SJSA1 (cell line): ENCODE data around the gene C11orf86. TPM values are rescaled to one million over a fixed set of nuclear protein-coding genes. Genes with fewer than 3 reads are reported as not detected.
"Not testable (repeated sequence)": the region's sequence is repeated elsewhere in the genome, so short reads cannot be mapped to it uniquely, and the experiment has no call there.

ENCODE experiments used
- DNase-seq, 2 experiments: peaks; one replicate each; pipeline ENCODE4 v3.0.0-alpha.2; 2015 to 2020; ENCODE audit warnings: low spot score in 2 of 2, low read depth in 1 of 2
- H3K27ac ChIP-seq: fragments of 250-450 bp; sonication (Bioruptor Pico); 2 replicates; pipeline ENCODE4 v1.5.1; 2020; ENCODE audit warnings: mild to moderate bottlenecking, moderate library complexity
- H3K27me3 ChIP-seq: fragments of 250-450 bp; sonication (Bioruptor Pico); replicated peaks from 2 replicates; pipeline ENCODE4 v1.5.1; 2020; ENCODE audit warnings: mild to moderate bottlenecking, moderate library complexity
- H3K36me3 ChIP-seq: fragments of 250-450 bp; sonication (Bioruptor Pico); 2 replicates; pipeline ENCODE4 v1.5.1; 2020; ENCODE audit warnings: mild to moderate bottlenecking
- H3K4me1 ChIP-seq: fragments of 250-450 bp; sonication (Bioruptor Pico); replicated peaks from 2 replicates; pipeline ENCODE4 v1.6.1; 2021; ENCODE audit warnings: mild to moderate bottlenecking
- H3K4me3 ChIP-seq: fragments of 250-450 bp; sonication (Bioruptor Pico); 2 replicates; pipeline ENCODE4 v1.5.1; 2020; ENCODE audit warnings: mild to moderate bottlenecking
- H3K9me3 ChIP-seq: fragments of 250-450 bp; sonication (Bioruptor Pico); replicated peaks from 2 replicates; pipeline ENCODE4 v1.5.1; 2020; ENCODE audit warnings: mild to moderate bottlenecking
- total RNA-seq: library from RNA; depleted of rRNA; stranded (reverse); fragments of >200 nt; shearing (Covaris generic); gene quantifications from 2 replicates; pipeline ENCODE4 v1.2.3, GENCODE V29; 2014

Gene C11orf86
- total RNA-seq, 1 experiment from 2014 or later: not detected

- no peaks in the 10 kb centered on the region for H3K27me3 ChIP-seq
- peaks cover 22% of the 10 kb centered on the region for H3K4me1 ChIP-seq
- H3K9me3 ChIP-seq: peaks cover 8% of the 10 kb centered on the region; the same call in 1 of the 2 replicates
- peaks cover 8% of the 10 kb centered on the region for H3K36me3 ChIP-seq
- peak overlapping the region; percentile 82 for H3K4me3 ChIP-seq
- peak overlapping the region; percentile 32; the same call in 1 of the 2 replicates for H3K27ac ChIP-seq
- no peak for DNase-seq
Measured at GRCh38 chr11:66957971-66958231, 17.2 kb upstream of the C11orf86 start.

GRCh38 chr11:66958232-66958955, 16.7 kb upstream of the C11orf86 start, which contains the start of gene PC:
PC (minus strand) TSS chr11:66958383; CDS start chr11:66872159, 86,224 bp downstream.
- H3K9me3 ChIP-seq: peaks cover 8% of the 10 kb centered on the region; the same call in 1 of the 2 replicates
- peaks cover 22% of the 10 kb centered on the region for H3K4me1 ChIP-seq
- H3K27me3 ChIP-seq: no peaks in the 10 kb centered on the region
- peaks cover 7% of the 10 kb centered on the region; the same call in 1 of the 2 replicates for H3K36me3 ChIP-seq
- peak; percentile 100 for DNase-seq
- H3K27ac ChIP-seq: peak within 1 kb of the TSS; percentile 32; the same call in 1 of the 2 replicates
- peak within 1 kb of the TSS; percentile 82 for H3K4me3 ChIP-seq

GRCh38 chr11:66958956-66959274, 16.2 kb upstream of the C11orf86 start:
- DNase-seq: no peak
- Histone ChIP-seq H3K9me3 (peaks cover 8% of the 10 kb centered on the region; the same call in 1 of the 2 replicates), H3K4me3 (peak overlapping the region; percentile 82), H3K4me1 (peaks cover 22% of the 10 kb centered on the region), H3K27me3 (no peaks in the 10 kb centered on the region), H3K36me3 (peaks cover 6% of the 10 kb centered on the region; the same call in 1 of the 2 replicates), H3K27ac (0 out of 2 replicates have a peak overlapping the region, but pooled peaks have one; percentile 0)

GRCh38 chr11:66961691-66962213, 13.4 kb upstream of the C11orf86 start:
- H3K9me3 ChIP-seq, DNase-seq, H3K27ac ChIP-seq, H3K4me3 ChIP-seq, H3K27me3 ChIP-seq, H3K36me3 ChIP-seq: not testable (repeated sequence)
- peaks cover 23% of the 10 kb centered on the region for H3K4me1 ChIP-seq

- no peak overlapping the region for H3K27ac ChIP-seq
- no peaks in the 10 kb centered on the region for H3K36me3 ChIP-seq
- no peak for DNase-seq
- no peak overlapping the region for H3K4me3 ChIP-seq
- H3K9me3 ChIP-seq: peaks cover 8% of the 10 kb centered on the region; the same call in 1 of the 2 replicates
- no peaks in the 10 kb centered on the region for H3K27me3 ChIP-seq
- peaks cover 18% of the 10 kb centered on the region for H3K4me1 ChIP-seq
Measured at GRCh38 chr11:66962247-66962646, 12.9 kb upstream of the C11orf86 start.

- no peak for DNase-seq
- Histone ChIP-seq H3K27ac (no peak overlapping the region), H3K9me3 (peaks cover 8% of the 10 kb centered on the region; the same call in 1 of the 2 replicates), H3K27me3 (no peaks in the 10 kb centered on the region), H3K36me3 (no peaks in the 10 kb centered on the region), H3K4me3 (no peak overlapping the region), H3K4me1 (peaks cover 18% of the 10 kb centered on the region)
Measured at GRCh38 chr11:66962801-66963200, 12.3 kb upstream of the C11orf86 start.

- Histone ChIP-seq H3K36me3 (no peaks in the 10 kb centered on the region), H3K4me1 (peaks cover 17% of the 10 kb centered on the region), H3K9me3 (0 out of 2 replicates have a peak, but pooled peaks cover under 1% of the 10 kb centered on the region), H3K27me3 (no peaks in the 10 kb centered on the region), H3K4me3 (no peak overlapping the region), H3K27ac (no peak overlapping the region)
- DNase-seq: no peak
Measured at GRCh38 chr11:66964495-66964894, 10.6 kb upstream of the C11orf86 start.

GRCh38 chr11:66966351-66966750, 8.8 kb upstream of the C11orf86 start:
- no peaks in the 10 kb centered on the region for H3K27me3 ChIP-seq
- no peak for DNase-seq
- H3K4me1 ChIP-seq: peaks cover 36% of the 10 kb centered on the region
- H3K27ac ChIP-seq: no peak overlapping the region
- no peaks in the 10 kb centered on the region for H3K36me3 ChIP-seq
- no peak overlapping the region for H3K4me3 ChIP-seq
- H3K9me3 ChIP-seq: no peaks in the 10 kb centered on the region; the same call in 1 of the 2 replicates

- no peak overlapping the region for H3K4me3 ChIP-seq
- H3K4me1 ChIP-seq: peaks cover 43% of the 10 kb centered on the region
- no peaks in the 10 kb centered on the region; the same call in 1 of the 2 replicates for H3K9me3 ChIP-seq
- peak in 1 of 2 experiments; percentile 43 for DNase-seq
- no peaks in the 10 kb centered on the region for H3K27me3 ChIP-seq
- no peaks in the 10 kb centered on the region for H3K36me3 ChIP-seq
- peak overlapping the region; percentile 2 for H3K27ac ChIP-seq
Measured at GRCh38 chr11:66967670-66968425, 7.3 kb upstream of the C11orf86 start.

- no peak overlapping the region for H3K4me3 ChIP-seq
- peak overlapping the region; percentile 85 for H3K27ac ChIP-seq
- DNase-seq: peak in 1 of 2 experiments; percentile 69
- no peaks in the 10 kb centered on the region; the same call in 1 of the 2 replicates for H3K9me3 ChIP-seq
- H3K4me1 ChIP-seq: peaks cover 43% of the 10 kb centered on the region
- H3K36me3 ChIP-seq: no peaks in the 10 kb centered on the region
- no peaks in the 10 kb centered on the region for H3K27me3 ChIP-seq
Measured at GRCh38 chr11:66969584-66970225, 5.4 kb upstream of the C11orf86 start.

GRCh38 chr11:66970371-66970806, 4.7 kb upstream of the C11orf86 start:
- Histone ChIP-seq H3K9me3 (no peaks in the 10 kb centered on the region; the same call in 1 of the 2 replicates), H3K27ac (peak overlapping the region; percentile 85), H3K4me1 (peaks cover 39% of the 10 kb centered on the region), H3K36me3 (no peaks in the 10 kb centered on the region), H3K4me3 (no peak overlapping the region), H3K27me3 (no peaks in the 10 kb centered on the region)
- no peak for DNase-seq

- Histone ChIP-seq H3K36me3 (no peaks in the 10 kb centered on the region), H3K9me3 (no peaks in the 10 kb centered on the region; the same call in 1 of the 2 replicates), H3K27me3 (no peaks in the 10 kb centered on the region), H3K4me3 (no peak overlapping the region), H3K27ac (peak overlapping the region; percentile 85), H3K4me1 (peaks cover 39% of the 10 kb centered on the region)
- DNase-seq: peak; percentile 95 to 98
Measured at GRCh38 chr11:66970807-66971442, 4.2 kb upstream of the C11orf86 start.

GRCh38 chr11:66971488-66971887, 3.6 kb upstream of the C11orf86 start:
- Histone ChIP-seq H3K4me3 (no peak overlapping the region), H3K27ac (peak overlapping the region; percentile 85), H3K27me3 (no peaks in the 10 kb centered on the region), H3K36me3 (no peaks in the 10 kb centered on the region), H3K9me3 (no peaks in the 10 kb centered on the region; the same call in 1 of the 2 replicates), H3K4me1 (peaks cover 39% of the 10 kb centered on the region)
- DNase-seq: no peak
